Loucy (cell line): Measurements from ENCODE around the gene RFC5.

Experiments used
- CTCF ChIP-seq: fragments of 200-600 bp; sonication (generic); conservative IDR thresholded peaks from 2 replicates; pipeline ENCODE4 v1.5.1; 2014; ENCODE audit warnings: mild to moderate bottlenecking, antibody characterized with exemption, low read length
- EZH2phosphoT487 ChIP-seq: fragments of 200-600 bp; IDR thresholded peaks from 2 replicates; pipeline ENCODE4 v1.6.1; 2018; ENCODE audit warnings: antibody characterized with exemption, mild to moderate bottlenecking, moderate library complexity, borderline replicate concordance

- TF ChIP-seq CTCF: no peak
- TF ChIP-seq EZH2phosphoT487: no peak
Measured at GRCh38 chr12:118015306-118015705, 1.2 kb upstream of the RFC5 start.
